ENCODE results near the gene PRR12. TPM values are rescaled to one million over a fixed set of nuclear protein-coding genes. Genes with fewer than 3 reads are reported as not detected.
"Not testable (repeated sequence)": the region's sequence is repeated elsewhere in the genome, so short reads cannot be mapped to it uniquely, and the experiment has no call there.

PRR12 gene
- polyA plus RNA-seq, 5 donors, result 15.9 to 35.4 (median 23.7) TPM

- DNase-seq, result no peak
Observed at GRCh38 chr19:49614096-49614833, 23.3 kb downstream of the PRR12 start.

GRCh38 chr19:49615861-49616260 is 24.9 kb downstream of the PRR12 start:
- DNase-seq, result no peak

- DNase-seq, result no peak
Observed at GRCh38 chr19:49616532-49616931, 25.6 kb downstream of the PRR12 start.

GRCh38 chr19:49616945-49617344 is 26.0 kb downstream of the PRR12 start:
- no peak for DNase-seq

GRCh38 chr19:49617860-49618259 is 26.9 kb downstream of the PRR12 start:
- not testable (repeated sequence) for DNase-seq

- DNase-seq, result no peak
Observed at GRCh38 chr19:49624967-49625910, 34.3 kb downstream of the PRR12 start.

- no peak for DNase-seq
Observed at GRCh38 chr19:49626226-49626625, 35.2 kb downstream of the PRR12 start.

- DNase-seq, result no peak
Observed at GRCh38 chr19:49629659-49630058, 38.7 kb downstream of the PRR12 start.

GRCh38 chr19:49631014-49631588 is 40.1 kb downstream of the PRR12 start:
- DNase-seq, result no peak

GRCh38 chr19:49631610-49632192 is 40.7 kb downstream of the PRR12 start:
- no peak for DNase-seq

- no peak for DNase-seq
Observed at GRCh38 chr19:49632576-49632975, 41.6 kb downstream of the PRR12 start.

GRCh38 chr19:49633273-49633672 is 42.3 kb downstream of the PRR12 start:
- not testable (repeated sequence) for DNase-seq

GRCh38 chr19:49635530-49636232 is 44.7 kb downstream of the PRR12 start:
- no peak for DNase-seq

- DNase-seq, result no peak
Observed at GRCh38 chr19:49636233-49636932, 45.4 kb downstream of the PRR12 start.

GRCh38 chr19:49637821-49638738 is 47.1 kb downstream of the PRR12 start:
- no peak for DNase-seq

- peak in 1 of 2 donors; percentile 24 for DNase-seq
Observed at GRCh38 chr19:49639401-49640112, 48.6 kb downstream of the PRR12 start.

GRCh38 chr19:49640113-49640898 is 49.3 kb downstream of the PRR12 start, which contains the start of gene RRAS:
Gene RRAS (minus strand): TSS chr19:49640143. CDS start chr19:49640098, 45 bp downstream.
- peak; percentile 100 for DNase-seq

Measured in right lung (tissue), 5 donors.